ENCODE data around the gene PIP4K2A.

Gene PIP4K2A

GRCh38 chr10:22676435-22676834 lies 37.9 kb downstream of the PIP4K2A start:
- Histone ChIP-seq H3K9ac (ENCODE audit: low read length) (no peak overlapping the region), H3K36me3 (ENCODE audit: insufficient read depth, low read length) (no peaks in the 10 kb centered on the region), H3K27me3 (ENCODE audit: control insufficient read depth in 1 of 2, insufficient read depth in 2 of 2, low read length in 2 of 2) (no peaks in the 10 kb centered on the region), H3K9me3 (ENCODE audit: low read length) (no peaks in the 10 kb centered on the region), H3K4me3 (ENCODE audit: low read depth in 1 of 2, low read length in 2 of 2) (no peak overlapping the region), H3K4me1 (ENCODE audit: insufficient read depth, low read length) (peaks cover 3% of the 10 kb centered on the region), H3K27ac (ENCODE audit: low read depth, low read length) (no peak overlapping the region)

- Histone ChIP-seq H3K4me3 (ENCODE audit: low read depth in 1 of 2, low read length in 2 of 2) (no peak overlapping the region), H3K9ac (ENCODE audit: low read length) (no peak overlapping the region), H3K4me1 (ENCODE audit: insufficient read depth, low read length) (no peaks in the 10 kb centered on the region), H3K27me3 (ENCODE audit: control insufficient read depth in 1 of 2, insufficient read depth in 2 of 2, low read length in 2 of 2) (no peaks in the 10 kb centered on the region), H3K36me3 (ENCODE audit: insufficient read depth, low read length) (no peaks in the 10 kb centered on the region), H3K27ac (ENCODE audit: low read depth, low read length) (no peak overlapping the region), H3K9me3 (ENCODE audit: low read length) (no peaks in the 10 kb centered on the region)
Measured at GRCh38 chr10:22674573-22674930, 39.8 kb downstream of the PIP4K2A start.

GRCh38 chr10:22673785-22674572 lies 40.4 kb downstream of the PIP4K2A start:
- no peak overlapping the region for H3K4me3 ChIP-seq (ENCODE audit: low read depth in 1 of 2, low read length in 2 of 2)
- H3K27me3 ChIP-seq (ENCODE audit: control insufficient read depth in 1 of 2, insufficient read depth in 2 of 2, low read length in 2 of 2): no peaks in the 10 kb centered on the region
- H3K36me3 ChIP-seq (ENCODE audit: insufficient read depth, low read length): no peaks in the 10 kb centered on the region
- H3K9ac ChIP-seq (ENCODE audit: low read length): no peak overlapping the region
- H3K4me1 ChIP-seq (ENCODE audit: insufficient read depth, low read length): no peaks in the 10 kb centered on the region
- no peaks in the 10 kb centered on the region for H3K9me3 ChIP-seq (ENCODE audit: low read length)
- H3K27ac ChIP-seq (ENCODE audit: low read depth, low read length): no peak overlapping the region

- Histone ChIP-seq H3K36me3 (ENCODE audit: insufficient read depth, low read length) (no peaks in the 10 kb centered on the region), H3K27ac (ENCODE audit: low read depth, low read length) (no peak overlapping the region), H3K4me1 (ENCODE audit: insufficient read depth, low read length) (no peaks in the 10 kb centered on the region)
Measured at GRCh38 chr10:22673091-22673392, 41.3 kb downstream of the PIP4K2A start.

GRCh38 chr10:22672319-22673090 lies 41.9 kb downstream of the PIP4K2A start:
- H3K4me1 ChIP-seq (ENCODE audit: insufficient read depth, low read length): no peaks in the 10 kb centered on the region
- H3K27me3 ChIP-seq (ENCODE audit: control insufficient read depth in 1 of 2, insufficient read depth in 2 of 2, low read length in 2 of 2): no peaks in the 10 kb centered on the region
- no peak overlapping the region for H3K27ac ChIP-seq (ENCODE audit: low read depth, low read length)
- H3K9me3 ChIP-seq (ENCODE audit: low read length): no peaks in the 10 kb centered on the region
- H3K4me3 ChIP-seq (ENCODE audit: low read depth in 1 of 2, low read length in 2 of 2): no peak overlapping the region
- no peak overlapping the region for H3K9ac ChIP-seq (ENCODE audit: low read length)
- H3K36me3 ChIP-seq (ENCODE audit: insufficient read depth, low read length): no peaks in the 10 kb centered on the region

More at GRCh38 chr10:22673091-22673392, 41.3 kb downstream of the PIP4K2A start:
- Histone ChIP-seq H3K4me3 (ENCODE audit: low read depth in 1 of 2, low read length in 2 of 2) (no peak overlapping the region), H3K9me3 (ENCODE audit: low read length) (no peaks in the 10 kb centered on the region), H3K9ac (ENCODE audit: low read length) (no peak overlapping the region), H3K27me3 (ENCODE audit: control insufficient read depth in 1 of 2, insufficient read depth in 2 of 2, low read length in 2 of 2) (no peaks in the 10 kb centered on the region)

- no peak overlapping the region for H3K27ac ChIP-seq (ENCODE audit: low read depth, low read length)
- no peaks in the 10 kb centered on the region for H3K36me3 ChIP-seq (ENCODE audit: insufficient read depth, low read length)
- no peaks in the 10 kb centered on the region for H3K9me3 ChIP-seq (ENCODE audit: low read length)
- H3K27me3 ChIP-seq (ENCODE audit: control insufficient read depth in 1 of 2, insufficient read depth in 2 of 2, low read length in 2 of 2): no peaks in the 10 kb centered on the region
- no peak overlapping the region for H3K4me3 ChIP-seq (ENCODE audit: low read depth in 1 of 2, low read length in 2 of 2)
- no peak overlapping the region for H3K9ac ChIP-seq (ENCODE audit: low read length)
- H3K4me1 ChIP-seq (ENCODE audit: insufficient read depth, low read length): no peaks in the 10 kb centered on the region
Measured at GRCh38 chr10:22670788-22671187, 43.6 kb downstream of the PIP4K2A start.

GRCh38 chr10:22669163-22669711 lies 45.1 kb downstream of the PIP4K2A start:
- no peaks in the 10 kb centered on the region for H3K36me3 ChIP-seq (ENCODE audit: insufficient read depth, low read length)
- no peaks in the 10 kb centered on the region for H3K27me3 ChIP-seq (ENCODE audit: control insufficient read depth in 1 of 2, insufficient read depth in 2 of 2, low read length in 2 of 2)
- no peaks in the 10 kb centered on the region for H3K9me3 ChIP-seq (ENCODE audit: low read length)
- H3K27ac ChIP-seq (ENCODE audit: low read depth, low read length): no peak overlapping the region
- H3K4me1 ChIP-seq (ENCODE audit: insufficient read depth, low read length): no peaks in the 10 kb centered on the region
- no peak overlapping the region for H3K9ac ChIP-seq (ENCODE audit: low read length)
- no peak overlapping the region for H3K4me3 ChIP-seq (ENCODE audit: low read depth in 1 of 2, low read length in 2 of 2)

GRCh38 chr10:22667093-22667480 lies 47.3 kb downstream of the PIP4K2A start:
- Histone ChIP-seq H3K9ac (ENCODE audit: low read length) (no peak overlapping the region), H3K36me3 (ENCODE audit: insufficient read depth, low read length) (no peaks in the 10 kb centered on the region), H3K4me1 (ENCODE audit: insufficient read depth, low read length) (no peaks in the 10 kb centered on the region), H3K27me3 (ENCODE audit: control insufficient read depth in 1 of 2, insufficient read depth in 2 of 2, low read length in 2 of 2) (no peaks in the 10 kb centered on the region), H3K27ac (ENCODE audit: low read depth, low read length) (no peak overlapping the region), H3K9me3 (ENCODE audit: low read length) (no peaks in the 10 kb centered on the region), H3K4me3 (ENCODE audit: low read depth in 1 of 2, low read length in 2 of 2) (no peak overlapping the region)

- Histone ChIP-seq H3K27me3 (ENCODE audit: control insufficient read depth in 1 of 2, insufficient read depth in 2 of 2, low read length in 2 of 2) (no peaks in the 10 kb centered on the region), H3K9me3 (ENCODE audit: low read length) (no peaks in the 10 kb centered on the region), H3K4me3 (ENCODE audit: low read depth in 1 of 2, low read length in 2 of 2) (no peak overlapping the region), H3K9ac (ENCODE audit: low read length) (no peak overlapping the region), H3K4me1 (ENCODE audit: insufficient read depth, low read length) (no peaks in the 10 kb centered on the region), H3K36me3 (ENCODE audit: insufficient read depth, low read length) (no peaks in the 10 kb centered on the region), H3K27ac (ENCODE audit: low read depth, low read length) (no peak overlapping the region)
Measured at GRCh38 chr10:22666287-22667092, 47.9 kb downstream of the PIP4K2A start.

GRCh38 chr10:22665329-22665728 lies 49.0 kb downstream of the PIP4K2A start:
- Histone ChIP-seq H3K4me1 (ENCODE audit: insufficient read depth, low read length) (no peaks in the 10 kb centered on the region), H3K27me3 (ENCODE audit: control insufficient read depth in 1 of 2, insufficient read depth in 2 of 2, low read length in 2 of 2) (no peaks in the 10 kb centered on the region), H3K9ac (ENCODE audit: low read length) (no peak overlapping the region), H3K27ac (ENCODE audit: low read depth, low read length) (no peak overlapping the region), H3K9me3 (ENCODE audit: low read length) (no peaks in the 10 kb centered on the region), H3K36me3 (ENCODE audit: insufficient read depth, low read length) (no peaks in the 10 kb centered on the region), H3K4me3 (ENCODE audit: low read depth in 1 of 2, low read length in 2 of 2) (no peak overlapping the region)

GRCh38 chr10:22662733-22663330 lies 51.5 kb downstream of the PIP4K2A start:
- Histone ChIP-seq H3K36me3 (ENCODE audit: insufficient read depth, low read length) (no peaks in the 10 kb centered on the region), H3K27ac (ENCODE audit: low read depth, low read length) (no peak overlapping the region), H3K9ac (ENCODE audit: low read length) (no peak overlapping the region), H3K9me3 (ENCODE audit: low read length) (no peaks in the 10 kb centered on the region), H3K27me3 (ENCODE audit: control insufficient read depth in 1 of 2, insufficient read depth in 2 of 2, low read length in 2 of 2) (no peaks in the 10 kb centered on the region), H3K4me1 (ENCODE audit: insufficient read depth, low read length) (no peaks in the 10 kb centered on the region), H3K4me3 (ENCODE audit: low read depth in 1 of 2, low read length in 2 of 2) (no peak overlapping the region)
